ENCODE measurements around the gene CKMT1A. TPM values are rescaled to one million over a fixed set of nuclear protein-coding genes. Genes with fewer than 3 reads are reported as not detected.
"Not testable (repeated sequence)": the region's sequence is repeated elsewhere in the genome, so short reads cannot be mapped to it uniquely, and the experiment has no call there.

CKMT1A gene
- total and polyA plus RNA-seq, 10 of the 15 experiments (the other 5 are each of a cell fraction or from before 2014, with no cell fraction given): 0.05 TPM; not detected in 9

DNA sequence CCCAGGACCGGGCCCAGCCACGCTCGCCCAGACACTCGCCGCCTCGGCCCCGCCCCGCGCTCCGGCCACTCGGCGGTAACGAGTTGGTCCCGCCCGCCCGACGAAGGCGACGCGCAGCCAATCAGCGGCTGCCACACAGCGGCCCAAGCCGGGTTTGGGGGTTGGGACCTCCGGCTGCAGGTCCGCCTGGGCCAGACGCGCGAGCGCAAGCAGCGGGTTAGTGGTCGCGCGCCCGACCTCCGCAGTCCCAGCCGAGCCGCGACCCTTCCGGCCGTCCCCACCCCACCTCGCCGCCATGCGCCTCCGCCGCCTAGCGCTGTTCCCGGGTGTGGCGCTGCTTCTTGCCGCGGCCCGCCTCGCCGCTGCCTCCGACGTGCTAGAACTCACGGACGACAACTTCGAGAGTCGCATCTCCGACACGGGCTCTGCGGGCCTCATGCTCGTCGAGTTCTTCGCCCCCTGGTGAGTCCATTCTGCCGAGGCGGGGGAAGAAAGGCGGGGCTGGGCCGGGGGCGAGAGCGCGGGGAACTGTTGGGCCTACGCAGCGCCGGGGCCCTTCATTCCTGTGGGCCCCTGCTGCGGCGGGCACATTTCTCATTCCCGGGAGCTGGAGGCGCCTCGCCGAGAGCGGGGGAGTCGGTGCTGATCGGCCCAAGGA lies 52.7 kb downstream of the CKMT1A start, which contains the start of gene PDIA3:
PDIA3 (plus strand) TSS at position 194 of the 658 bp plus-strand sequence; CDS start at position 296, 102 bp downstream.
- H2AFZ ChIP-seq (ENCODE audit: control insufficient read depth, low read depth, low read length): peak within 1 kb of the TSS; percentile 51
- TF ChIP-seq NFYB (IDR thresholded peaks at IDR 0.05; ENCODE audit: insufficient read depth, low read depth, low read length) (peak; percentile 59; the same call in 1 of the 2 replicates), POLR2A (IDR thresholded peaks at IDR 0.05; ENCODE audit: low read depth, low read length) (peak; percentile 92), BHLHE40 (IDR thresholded peaks at IDR 0.05; ENCODE audit: borderline replicate concordance in 1 of 2, low read depth in 2 of 2, low read length in 1 of 2) (peak in 1 of 2 experiments; percentile 66; a peak in 2 of 4 replicates), NKRF (conservative IDR thresholded peaks at IDR 0.05) (peak; percentile 84), POLR2AphosphoS5 (IDR thresholded peaks at IDR 0.05; ENCODE audit: low read length) (peak; percentile 84), SP1 (IDR thresholded peaks at IDR 0.05; ENCODE audit: low read depth, low read length) (peak; percentile 63), DPF2 (IDR thresholded peaks at IDR 0.05) (peak; percentile 78), TCF3 (IDR thresholded peaks at IDR 0.05; ENCODE audit: borderline replicate concordance, insufficient read depth, low read depth, low read length) (0 out of 2 replicates have a peak, but pooled peaks have one; percentile 57), PML (IDR thresholded peaks at IDR 0.05; ENCODE audit: low read length) (peak; percentile 84), NR2F1 (conservative IDR thresholded peaks at IDR 0.05) (0 out of 2 replicates have a peak, but pooled peaks have one; percentile 45), MYC (IDR thresholded peaks at IDR 0.05; ENCODE audit: insufficient read depth, insufficient read length, insufficient replicate concordance, low read length, severe bottlenecking) (peak; percentile 48), CHD2 (IDR thresholded peaks at IDR 0.05; ENCODE audit: borderline replicate concordance, low read depth, low read length) (peak; percentile 82), LARP7 (IDR thresholded peaks at IDR 0.05) (peak; percentile 88), CREB1 (IDR thresholded peaks at IDR 0.05; ENCODE audit: low read depth) (peak; percentile 72; the same call in 1 of the 2 replicates), IKZF2 (IDR thresholded peaks at IDR 0.05) (0 out of 4 replicates have a peak, but pooled peaks of 1 of the 2 experiments have one; percentile 19), POLR2AphosphoS2 (IDR thresholded peaks at IDR 0.05; ENCODE audit: low read depth, low read length) (0 out of 2 replicates have a peak, but pooled peaks have one; percentile 17), MXI1 (IDR thresholded peaks at IDR 0.05; ENCODE audit: low read depth, low read length) (peak; percentile 59), RB1 (IDR thresholded peaks at IDR 0.05; ENCODE audit: borderline replicate concordance) (peak; percentile 53; the same call in 1 of the 2 replicates), GATAD2B (conservative IDR thresholded peaks at IDR 0.05; ENCODE audit: low read depth) (peak; percentile 63; the same call in 1 of the 2 replicates), POU2F2 (IDR thresholded peaks at IDR 0.05; ENCODE audit: borderline replicate concordance, low read depth, low read length) (peak; percentile 42; the same call in 2 of the 3 replicates), TAF1 (IDR thresholded peaks at IDR 0.05; ENCODE audit: borderline replicate concordance, low read depth, low read length) (peak; percentile 71)
- TF ChIP-seq, protein P1, sequence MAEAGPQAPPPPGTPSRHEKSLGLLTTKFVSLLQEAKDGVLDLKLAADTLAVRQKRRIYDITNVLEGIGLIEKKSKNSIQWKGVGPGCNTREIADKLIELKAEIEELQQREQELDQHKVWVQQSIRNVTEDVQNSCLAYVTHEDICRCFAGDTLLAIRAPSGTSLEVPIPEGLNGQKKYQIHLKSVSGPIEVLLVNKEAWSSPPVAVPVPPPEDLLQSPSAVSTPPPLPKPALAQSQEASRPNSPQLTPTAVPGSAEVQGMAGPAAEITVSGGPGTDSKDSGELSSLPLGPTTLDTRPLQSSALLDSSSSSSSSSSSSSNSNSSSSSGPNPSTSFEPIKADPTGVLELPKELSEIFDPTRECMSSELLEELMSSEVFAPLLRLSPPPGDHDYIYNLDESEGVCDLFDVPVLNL (IDR thresholded peaks at IDR 0.05; ENCODE audit: low read depth, low read length): 0 out of 2 replicates have a peak, but pooled peaks have one; percentile 41

More for the DNA sequence above, 52.7 kb downstream of the CKMT1A start, which contains the start of gene PDIA3:
- ChIA-PET RAD21 (ENCODE audit: unreplicated experiment) (interaction anchor here (1.0 to 1.1 kb wide), 2 partner anchors 24 to 42 kb away, joined by 3 to 4 read pairs; no protein-coding TSS in a partner anchor), SMC1A (ENCODE audit: uncharacterized antibody, unreplicated experiment) (interaction anchor here (1.0 to 2.2 kb wide), 2 partner anchors 31 to 42 kb away, joined by 5 to 6 read pairs; partner anchors contain the start of gene ELL3), CTCF (interaction anchor here (1.7 kb wide), 1 partner anchor 24 kb away, joined by 5 read pairs; no protein-coding TSS in a partner anchor), POLR2A (interaction anchor here (0.6 to 1.3 kb wide), 3 partner anchors 11 to 63 kb away, joined by 3 to 4 read pairs (median 3); no protein-coding TSS in a partner anchor)
- H3K36me3 ChIP-seq (ENCODE audit: control insufficient read depth in 2 of 2, insufficient read depth in 2 of 2, low read length in 1 of 2); BruUV-seq (replicated peaks); in situ Hi-C loops (cut with MboI); H3K27me3 ChIP-seq (replicated peaks in 1 of 2; ENCODE audit: control insufficient read depth in 2 of 2, insufficient read depth in 2 of 2, low read length in 1 of 2); H3K9me3 ChIP-seq (replicated peaks; ENCODE audit: control insufficient read depth, insufficient read depth, low read length); FAIRE-seq; H4K20me1 ChIP-seq (ENCODE audit: control insufficient read depth, insufficient read depth): not testable (repeated sequence)
- peak within 1 kb of the TSS; percentile 82 for H3K9ac ChIP-seq (ENCODE audit: control insufficient read depth, insufficient read depth, low read length)
- peaks cover 53% of the 10 kb centered on the region for H3K79me2 ChIP-seq (ENCODE audit: control insufficient read depth, insufficient read depth, low read length)
- intact Hi-C loops (cut with micrococcal nuclease; ENCODE audit: unreplicated experiment): loop anchor here (5.0 kb wide), 1 partner anchor 976 kb away; no protein-coding TSS in a partner anchor
- peaks cover 13% of the 10 kb centered on the region for H3K4me1 ChIP-seq (ENCODE audit: control insufficient read depth, insufficient read depth, low read length)
- ATAC-seq: peak; percentile 91
- peak within 1 kb of the TSS; percentile 71 for H3K4me2 ChIP-seq (ENCODE audit: control insufficient read depth, insufficient read depth)
- peak within 1 kb of the TSS; percentile 84 for H3K4me3 ChIP-seq
- WGBS (ENCODE audit: insufficient coverage, insufficient replicate concordance, low lambda C conversion rate, missing lambda C conversion rate): under 1% methylated on average over 48 of the region's 84 CpGs
- peak within 1 kb of the TSS; percentile 78 for H3K27ac ChIP-seq (ENCODE audit: control insufficient read depth, insufficient read depth)
- peak; percentile 56 for DNase-seq (ENCODE audit: low read depth, low spot score)
